HepG2 (cell line): Measurements from ENCODE around the gene RREB1. TPM values are rescaled to one million over a fixed set of nuclear protein-coding genes. Genes with fewer than 3 reads are reported as not detected.

ENCODE experiments used
- ATAC-seq: fragments of 200-7000 bp; cut with Tn5 transposase; 3 replicates; pipeline ENCODE4 v1.9.1; 2020; ENCODE audit warnings: mild to moderate bottlenecking, moderate library complexity
- BruUV-seq: library from RNA; stranded (reverse); fragments of 400-500 nt; replicated peaks from 2 replicates; lab custom pipeline; 2021; lab: Mats Ljungman, UMichigan
- CTCF ChIA-PET: fragments of 300-600 bp; formaldehyde crosslinking; extraction: SDS; loops from one replicate; lab custom pipeline; 2021; ENCODE audit warnings: low total read pairs, inconsistent platforms, low intra/inter-chr PET ratio; lab: Yijun Ruan, JAX
- POLR2A ChIA-PET: fragments of 350-600 bp; sonication (Branson Sonifier 250); formaldehyde crosslinking; loops from one replicate; lab custom pipeline; 2020; ENCODE audit warnings: antibody characterized with exemption, inconsistent platforms; lab: Yijun Ruan, JAX
- DNase-seq: peaks from one replicate; pipeline ENCODE4 v3.0.0-alpha.2; 2015; ENCODE audit warnings: low spot score
- FAIRE-seq: peaks from 3 replicates; lab custom pipeline; 2011; peaks lifted over from hg19 to GRCh38; lab: Jason Lieb, UNC
- H2AFZ ChIP-seq: one replicate; pipeline ENCODE4 v1.6.1; 2011; ENCODE audit warnings: low read length, inconsistent platforms
- H3K27ac ChIP-seq: fragments of 300-600 bp; 3 replicates; pipeline ENCODE4 v1.8.0; 2011; ENCODE audit warnings: mixed run types, mild to moderate bottlenecking, mixed read lengths, low read length, inconsistent platforms; ENCODE audit not compliant: insufficient read depth; ENCODE audit errors: extremely low read length
- H3K27me3 ChIP-seq, 2 experiments: fragments of 200-600 bp in 1 of 2; 2 replicates in 1 of 2; 3 replicates in 1 of 2; pipeline versions ENCODE4 v1.6.0 to v1.8.0; 2011; ENCODE audit warnings: low read length in 2 of 2, mild to moderate bottlenecking in 2 of 2, moderate library complexity in 2 of 2, inconsistent platforms in 1 of 2; ENCODE audit not compliant: insufficient read depth in 2 of 2, control insufficient read depth in 1 of 2
- H3K36me3 ChIP-seq, 2 experiments: fragments of 200-600 bp in 1 of 2; replicated peaks in 1 of 2; 2 replicates in 1 of 2; 3 replicates in 1 of 2; pipeline versions ENCODE4 v1.5.1 to v1.8.0; 2011; ENCODE audit warnings: low read length in 2 of 2, inconsistent platforms in 1 of 2; ENCODE audit not compliant: insufficient read depth in 2 of 2, control insufficient read depth in 1 of 2
- H3K4me1 ChIP-seq: 2 replicates; pipeline ENCODE4 v1.5.1; 2012; ENCODE audit warnings: low read length, inconsistent platforms; ENCODE audit not compliant: insufficient read depth
- H3K4me2 ChIP-seq: 2 replicates; pipeline ENCODE4 v1.6.0; 2011; ENCODE audit warnings: low read depth, low read length, inconsistent platforms
- H3K4me3 ChIP-seq, 3 experiments: fragments of 200-600 bp in 1 of 3; sonication (generic), shearing (Covaris generic) in 1 of 3; replicated peaks in 1 of 3; 2 replicates each; pipeline ENCODE4 v1.5.1; 2011 to 2016; ENCODE audit warnings: low read length in 3 of 3, inconsistent platforms in 2 of 3, low read depth in 2 of 3, mild to moderate bottlenecking in 2 of 3, control low read depth in 1 of 3, mixed read lengths in 1 of 3; ENCODE audit not compliant: insufficient read depth in 1 of 3
- H3K79me2 ChIP-seq: one replicate; pipeline ENCODE4 v1.6.1; 2011; ENCODE audit warnings: low read length, inconsistent platforms; ENCODE audit not compliant: insufficient read depth
- H3K9ac ChIP-seq: 2 replicates; pipeline ENCODE4 v1.6.0; 2011; ENCODE audit warnings: mild to moderate bottlenecking, low read depth, low read length, inconsistent platforms; ENCODE audit not compliant: insufficient read depth
- H3K9me3 ChIP-seq: 2 replicates; pipeline ENCODE4 v1.5.1; 2012; ENCODE audit warnings: mild to moderate bottlenecking, low read length
- H4K20me1 ChIP-seq: 2 replicates; pipeline ENCODE4 v1.6.0; 2011; ENCODE audit warnings: inconsistent platforms, mild to moderate bottlenecking, low read length, moderate library complexity; ENCODE audit not compliant: insufficient read depth
- MTA1 ChIP-seq: sonication (generic); formaldehyde crosslinking; IDR thresholded peaks from 2 replicates; pipeline ENCODE4 v1.4.0; 2020; ENCODE audit warnings: missing genetic modification reagents, mild to moderate bottlenecking, borderline replicate concordance
- WGBS: methylation state at CpG from one replicate; pipeline ENCODE4 v1.1.6; 2017; ENCODE audit warnings: low lambda C conversion rate; 5-methylcytosine and 5-hydroxymethylcytosine counted together
- in situ Hi-C: cut with HindIII; loops from 2 replicates; pipeline ENCODE4 v1.10.0; 2017; ENCODE audit warnings: low pct_unique_long_range_greater_than_20kb; ENCODE audit not compliant: extremely low pct_ligation_motif_present
- intact Hi-C: fragments of 100-400 bp; cut with micrococcal nuclease; formaldehyde crosslinking; loops from one replicate; pipeline ENCODE4 v1.10.0; 2022; ENCODE audit not compliant: unreplicated experiment
- polyA plus RNA-seq, 8 experiments: library from polyadenylated mRNA; depleted of rRNA in 3 of 8; stranded (reverse) in 7 of 8; unstranded in 1 of 8; fragments of >200 nt; fragmentation: Illumina TruSeq in 4 of 8; extraction: Trizol in 4 of 8; gene quantifications; 2 replicates each; pipeline versions ENCODE4 v1.2.1 to v1.2.3, GENCODE V29; 2011 to 2016; ENCODE audit warnings: low read depth in 4 of 8, missing spikeins in 1 of 8, mixed read lengths in 1 of 8; ENCODE audit not compliant: insufficient read depth in 1 of 8
- small RNA-seq, 3 experiments: library from RNA; depleted of rRNA; stranded (forward); fragments of <200 nt; gene quantifications; one replicate each; pipeline ENCODE3, GENCODE V24; 2012; ENCODE audit warnings: low read depth in 2 of 3, low replicate concordance in 1 of 3; ENCODE audit not compliant: insufficient read length in 3 of 3, insufficient read depth in 2 of 3
- total RNA-seq, 5 experiments: library from RNA; depleted of rRNA; stranded (reverse); fragments of >200 nt; fragmentation: Illumina TruSeq; extraction: Trizol; gene quantifications; 2 replicates each; pipeline ENCODE4 v1.2.3, GENCODE V29; 2016; ENCODE audit warnings: low read depth in 1 of 5

The RREB1 gene
- total and polyA plus RNA-seq, 2 of the 13 experiments (the other 11 are each of a cell fraction or from before 2014, with no cell fraction given): 6.1 to 23.2 TPM

DNA sequence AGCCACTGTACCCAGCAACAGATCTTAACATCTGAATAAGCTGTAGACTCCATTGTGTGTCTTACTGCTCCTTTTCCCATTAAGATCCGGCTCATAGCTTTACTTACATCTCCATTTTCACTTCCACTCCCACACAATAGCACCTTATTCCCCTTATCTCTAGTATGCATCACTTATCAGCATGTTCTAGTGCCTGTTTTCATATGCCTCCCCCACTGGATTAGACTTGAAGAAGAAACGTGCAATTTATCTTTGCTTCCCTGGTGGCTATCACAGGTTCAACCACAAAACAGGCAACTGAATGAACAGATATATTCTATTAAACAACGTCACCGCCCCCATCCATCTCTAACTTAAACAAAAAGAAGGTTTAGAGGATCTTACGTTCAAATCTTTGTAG is 193.2 kb downstream of the RREB1 start:
- H3K9ac ChIP-seq: no peak overlapping the region
- no TSS peak for BruUV-seq
- intact Hi-C loops: no loop called here
- no peak overlapping the region for H3K27ac ChIP-seq
- in situ Hi-C loops: loop anchor here (10.0 kb wide), 1 partner anchor 104 kb away; no protein-coding TSS in a partner anchor
- H3K27me3 ChIP-seq: no peaks in the 10 kb centered on the region
- no peak for FAIRE-seq
- H2AFZ ChIP-seq: no peak overlapping the region
- CTCF ChIA-PET: no interaction called here
- H3K4me2 ChIP-seq: no peak overlapping the region
- peaks cover 23% of the 10 kb centered on the region for H3K79me2 ChIP-seq
- no peak for DNase-seq
- POLR2A ChIA-PET: interaction anchor here (1.3 kb wide), 1 partner anchor 15 kb away, joined by 3 read pairs; no protein-coding TSS in a partner anchor
- no peaks in the 10 kb centered on the region for H3K9me3 ChIP-seq
- no peak for ATAC-seq
- 99% methylated on average over 5 of the region's 5 CpGs for WGBS
- peaks cover 9% of the 10 kb centered on the region; the same call in 1 of the 2 replicates for H3K4me1 ChIP-seq
- peaks cover 11% of the 10 kb centered on the region; the same call in 1 of the 2 replicates for H4K20me1 ChIP-seq
- TF ChIP-seq MTA1: no peak
- no peak overlapping the region for H3K4me3 ChIP-seq
- peaks cover 28 to 96% of the 10 kb centered on the region in 2 experiments for H3K36me3 ChIP-seq

Small RNAs within 50 kb of the gene (small RNA-seq; reads per million reads assigned to genes)
- 0 reads per million in 3 experiments for gene RF00019

Other genes starting within 250 kb of the RREB1 start
- 208 and 243 TPM in 2 replicates for gene SSR1, start 205.2 kb downstream of the RREB1 start, total RNA-seq (2016; rRNA removed; fragmentation: Illumina TruSeq; extraction: Trizol)
- 135 and 203 TPM in 2 replicates for gene SSR1, start 205.2 kb downstream of the RREB1 start, polyA plus RNA-seq (2011; rRNA removed)